Lower leg skin (tissue), 4 donors: Measurements from ENCODE around the gene IFI30. TPM values are rescaled to one million over a fixed set of nuclear protein-coding genes. Genes with fewer than 3 reads are reported as not detected.

Source experiments
- DNase-seq, 2 donors: peaks; one replicate each; pipeline ENCODE4 v3.0.0-alpha.2; 2019; ENCODE audit warnings: low spot score in 2 of 2
- H3K4me3 ChIP-seq: fragments of 200-600 bp; sonication (generic); 2 replicates; pipeline ENCODE4 v1.5.1; 2017; ENCODE audit warnings: mild to moderate bottlenecking, low read depth; ENCODE audit not compliant: poor library complexity, severe bottlenecking
- CTCF ChIP-seq, 3 donors: fragments of 450-650 bp; IDR thresholded peaks; one replicate each; pipeline ENCODE4 v1.5.1; 2016; ENCODE audit warnings: antibody characterized with exemption in 3 of 3, mild to moderate bottlenecking in 3 of 3, moderate library complexity in 2 of 3
- POLR2A ChIP-seq, 2 donors: fragments of 450-650 bp; IDR thresholded peaks; one replicate each; pipeline ENCODE4 v1.6.1; 2016 to 2017; ENCODE audit warnings: antibody characterized with exemption in 2 of 2, mild to moderate bottlenecking in 1 of 2, moderate library complexity in 1 of 2
- WGBS, 2 donors: methylation state at CpG; one replicate each; pipeline ENCODE4 v1.1.5; 2018; 5-methylcytosine and 5-hydroxymethylcytosine counted together
- intact Hi-C: fragments of 100-400 bp; cut with DNase I; formaldehyde crosslinking; loops from one replicate; pipeline ENCODE4 v1.15.0; 2023; ENCODE audit warnings: low total_unique reads
- total RNA-seq, 4 donors: library from RNA; depleted of rRNA; stranded (reverse); fragments of >200 nt; gene quantifications; one replicate each; pipeline ENCODE4 v1.1.0, GENCODE V29; 2016

Gene IFI30
- total RNA-seq, 4 donors from 2014 or later, result 39.1 to 214 (median 98.3) TPM

- TF ChIP-seq CTCF (IDR thresholded peaks at IDR 0.05), result no peak
- TF ChIP-seq POLR2A (IDR thresholded peaks at IDR 0.05), result no peak
- intact Hi-C loops, result no loop called here
- DNase-seq, result no peak
- no peak overlapping the region for H3K4me3 ChIP-seq
- 89 to 91% methylated on average over 17 to 18 of the region's 18 CpGs for WGBS, 2 donors
Measured at GRCh38 chr19:18197306-18197705, 23.7 kb downstream of the IFI30 start.

- intact Hi-C loops, result no loop called here
- no peak overlapping the region for H3K4me3 ChIP-seq
- WGBS, 2 donors, result 67 to 73% methylated on average over 6 of the region's 6 CpGs
- no peak for TF ChIP-seq POLR2A (IDR thresholded peaks at IDR 0.05)
- TF ChIP-seq CTCF (IDR thresholded peaks at IDR 0.05), result no peak
- no peak for DNase-seq
Measured at GRCh38 chr19:18197941-18198340, 24.3 kb downstream of the IFI30 start.

- TF ChIP-seq CTCF (IDR thresholded peaks at IDR 0.05), result no peak
- no peak for TF ChIP-seq POLR2A (IDR thresholded peaks at IDR 0.05)
- intact Hi-C loops, result no loop called here
- 89 to 91% methylated on average over 6 of the region's 6 CpGs for WGBS, 2 donors
- no peak overlapping the region for H3K4me3 ChIP-seq
- no peak for DNase-seq
Measured at GRCh38 chr19:18198374-18198773, 24.8 kb downstream of the IFI30 start.

GRCh38 chr19:18202397-18202777 is 28.8 kb downstream of the IFI30 start:
- TF ChIP-seq POLR2A (IDR thresholded peaks at IDR 0.05) (no peak), CTCF (IDR thresholded peaks at IDR 0.05) (no peak)
- H3K4me3 ChIP-seq, result no peak overlapping the region
- DNase-seq, result no peak
- 83 to 84% methylated on average over 24 of the region's 24 CpGs for WGBS, 2 donors
- intact Hi-C loops, result no loop called here

GRCh38 chr19:18202778-18203407 is 29.3 kb downstream of the IFI30 start:
- WGBS, 2 donors, result 4 to 14% methylated on average over 11 to 21 of the region's 32 CpGs
- peak in 1 of 2 donors; percentile 34 for DNase-seq
- intact Hi-C loops, result no loop called here
- TF ChIP-seq CTCF (IDR thresholded peaks at IDR 0.05), result no peak
- peak overlapping the region; percentile 36 for H3K4me3 ChIP-seq

GRCh38 chr19:18203408-18203862 is 29.8 kb downstream of the IFI30 start:
- intact Hi-C loops, result no loop called here
- no peak for DNase-seq
- peak overlapping the region; percentile 36 for H3K4me3 ChIP-seq
- TF ChIP-seq POLR2A (IDR thresholded peaks at IDR 0.05), result no peak
- no peak for TF ChIP-seq CTCF (IDR thresholded peaks at IDR 0.05)
- WGBS, 2 donors, result 0 to 1% methylated on average over 7 to 34 of the region's 38 CpGs
